ENCODE data around the gene MAML2.

GRCh38 chr11:96335388-96335787, 7.6 kb downstream of the MAML2 start:
- TF ChIP-seq, protein P1, sequence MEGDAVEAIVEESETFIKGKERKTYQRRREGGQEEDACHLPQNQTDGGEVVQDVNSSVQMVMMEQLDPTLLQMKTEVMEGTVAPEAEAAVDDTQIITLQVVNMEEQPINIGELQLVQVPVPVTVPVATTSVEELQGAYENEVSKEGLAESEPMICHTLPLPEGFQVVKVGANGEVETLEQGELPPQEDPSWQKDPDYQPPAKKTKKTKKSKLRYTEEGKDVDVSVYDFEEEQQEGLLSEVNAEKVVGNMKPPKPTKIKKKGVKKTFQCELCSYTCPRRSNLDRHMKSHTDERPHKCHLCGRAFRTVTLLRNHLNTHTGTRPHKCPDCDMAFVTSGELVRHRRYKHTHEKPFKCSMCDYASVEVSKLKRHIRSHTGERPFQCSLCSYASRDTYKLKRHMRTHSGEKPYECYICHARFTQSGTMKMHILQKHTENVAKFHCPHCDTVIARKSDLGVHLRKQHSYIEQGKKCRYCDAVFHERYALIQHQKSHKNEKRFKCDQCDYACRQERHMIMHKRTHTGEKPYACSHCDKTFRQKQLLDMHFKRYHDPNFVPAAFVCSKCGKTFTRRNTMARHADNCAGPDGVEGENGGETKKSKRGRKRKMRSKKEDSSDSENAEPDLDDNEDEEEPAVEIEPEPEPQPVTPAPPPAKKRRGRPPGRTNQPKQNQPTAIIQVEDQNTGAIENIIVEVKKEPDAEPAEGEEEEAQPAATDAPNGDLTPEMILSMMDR (IDR thresholded peaks at IDR 0.05), result no peak
- TF ChIP-seq EP300 (IDR thresholded peaks at IDR 0.05), result no peak
- TF ChIP-seq POLR2A (IDR thresholded peaks at IDR 0.05), result no peak
- TF ChIP-seq POLR2AphosphoS5 (IDR thresholded peaks at IDR 0.05), result no peak

All from stomach (tissue), 4 donors.